ENCODE measurements around the gene LGR6. TPM values are rescaled to one million over a fixed set of nuclear protein-coding genes. Genes with fewer than 3 reads are reported as not detected.
"Not testable (repeated sequence)": the region's sequence is repeated elsewhere in the genome, so short reads cannot be mapped to it uniquely, and the experiment has no call there.

Gene LGR6
- total RNA-seq, 1 donor from 2014 or later = 4.1 TPM

DNA sequence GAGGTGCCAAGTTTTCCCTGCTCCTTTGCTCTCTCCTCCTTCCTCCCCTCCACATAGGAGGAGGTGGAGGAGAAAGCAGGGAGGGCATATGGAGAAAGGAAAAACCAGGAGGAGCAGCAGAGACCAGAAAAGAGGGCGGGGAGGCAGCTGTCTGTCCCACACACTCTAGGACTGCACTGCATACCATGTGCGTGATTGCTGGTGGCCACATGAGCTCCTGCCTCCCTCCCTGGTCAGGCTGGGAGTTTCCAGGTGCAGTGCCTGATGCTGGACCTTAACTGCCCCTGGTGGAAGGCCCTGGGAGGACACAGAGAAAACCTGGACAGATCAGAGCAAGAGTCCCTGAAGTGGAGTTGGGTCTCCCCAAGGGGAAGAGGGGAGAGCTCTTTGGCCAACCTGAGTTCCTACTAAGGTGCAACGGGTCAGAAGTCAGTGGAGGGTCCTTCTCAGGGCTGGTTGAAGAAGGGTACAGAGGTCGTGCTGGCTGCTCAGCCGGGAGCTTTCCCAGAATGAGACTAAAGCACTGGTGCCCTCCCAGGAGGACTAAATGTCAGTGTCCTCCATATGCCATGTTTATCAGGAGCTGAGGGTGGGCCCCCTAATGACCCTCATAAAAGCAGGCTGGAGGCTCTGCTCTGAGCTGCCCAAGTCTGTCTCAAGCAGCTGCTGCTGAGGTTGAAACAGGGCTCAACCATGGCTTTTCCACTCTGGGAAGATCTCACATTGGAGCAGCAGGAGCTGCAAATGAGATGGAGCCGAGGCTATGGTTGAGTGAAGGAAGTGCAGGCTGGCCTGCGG is 3.5 kb upstream of the LGR6 start:
- ATAC-seq = no peak
- intact Hi-C loops (cut with DNase I) = loop anchor here (2.0 kb wide), 1 partner anchor 529 kb away; no protein-coding TSS in a partner anchor
- DNase-seq (ENCODE audit: missing footprints) = no peak

DNA sequence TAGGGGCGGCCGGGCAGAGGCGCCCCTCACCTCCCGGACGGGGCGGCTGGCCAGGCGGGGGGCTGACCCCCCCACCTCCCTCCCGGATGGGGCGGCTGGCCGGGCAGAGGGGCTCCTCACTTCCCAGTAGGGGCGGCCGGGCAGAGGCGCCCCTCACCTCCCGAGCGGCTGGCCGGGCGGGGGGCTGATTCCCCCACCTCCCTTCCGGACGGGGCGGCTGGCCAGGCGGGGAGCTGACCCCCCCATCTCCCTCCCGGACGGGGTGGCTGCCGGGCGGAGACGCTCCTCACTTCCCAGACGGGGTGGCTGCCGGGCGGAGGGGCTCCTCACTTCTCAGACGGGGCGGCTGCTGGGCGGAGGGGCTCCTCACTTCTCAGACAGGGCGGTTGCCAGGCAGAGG is 2.2 kb upstream of the LGR6 start:
- DNase-seq (ENCODE audit: missing footprints); intact Hi-C loops (cut with DNase I); ATAC-seq: not testable (repeated sequence)

GRCh38 chr1:202192770-202193613 is 607 bp upstream of the LGR6 start:
- DNase-seq (ENCODE audit: missing footprints) = no peak
- peak; percentile 73 for ATAC-seq
- intact Hi-C loops (cut with DNase I) = loop anchor here (1.0 kb wide), 1 partner anchor 122 kb away; no protein-coding TSS in a partner anchor

DNA sequence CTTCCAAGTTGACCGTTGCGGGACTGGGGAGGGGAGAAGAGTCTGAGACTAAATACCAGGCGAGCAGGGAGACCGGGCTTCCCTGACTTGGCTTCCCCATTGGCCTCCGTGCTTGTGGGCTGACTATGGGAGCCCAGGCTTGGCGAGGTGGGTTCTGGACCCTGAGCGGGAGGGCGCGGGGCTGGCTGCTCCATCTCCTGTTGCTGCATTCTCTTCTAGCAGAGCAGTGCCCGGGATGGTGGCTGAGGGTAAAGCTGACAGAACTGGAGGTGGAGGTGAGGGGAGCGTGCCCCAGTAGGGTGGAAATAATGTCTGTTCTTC is 689 bp downstream of the LGR6 start:
- DNase-seq (ENCODE audit: missing footprints) (no peak), ATAC-seq (no peak)
- intact Hi-C loops (cut with DNase I) = no loop called here

- intact Hi-C loops (cut with DNase I) = no loop called here
- ATAC-seq (no peak), DNase-seq (ENCODE audit: missing footprints) (no peak)
Observed at GRCh38 chr1:202197653-202198365, 4.2 kb downstream of the LGR6 start.

- ATAC-seq = no peak
- DNase-seq (ENCODE audit: missing footprints) = no peak
- intact Hi-C loops (cut with DNase I) = no loop called here
Observed at GRCh38 chr1:202198366-202198724, 4.7 kb downstream of the LGR6 start.

GRCh38 chr1:202199040-202199889 is 5.7 kb downstream of the LGR6 start:
- intact Hi-C loops (cut with DNase I) = no loop called here
- DNase-seq (ENCODE audit: missing footprints) (no peak), ATAC-seq (no peak)

DNA sequence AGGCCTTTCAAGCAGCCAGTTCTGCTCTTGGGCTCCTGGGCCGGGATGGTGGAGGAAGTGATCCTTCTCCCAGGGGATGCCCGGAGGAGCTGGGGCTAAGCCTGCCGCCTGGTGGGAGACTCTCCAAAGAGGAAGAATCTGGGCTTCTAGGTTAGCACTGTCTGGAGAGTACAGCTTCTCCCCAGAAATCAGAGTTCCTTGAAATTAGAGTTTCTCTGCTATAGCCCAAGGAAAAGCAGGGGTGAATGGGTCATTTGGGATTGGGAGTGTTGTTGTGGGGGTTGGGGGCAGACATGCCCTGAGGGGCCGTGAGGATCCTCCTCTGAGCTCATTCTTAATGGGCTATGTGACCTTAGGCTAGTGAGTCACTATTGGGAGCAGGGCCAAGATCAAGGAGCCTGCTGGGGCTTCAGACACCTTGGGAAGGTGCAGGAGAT is 6.5 kb downstream of the LGR6 start:
- no peak for ATAC-seq
- DNase-seq (ENCODE audit: missing footprints) = no peak
- intact Hi-C loops (cut with DNase I) = no loop called here

GRCh38 chr1:202200669-202201068 is 7.1 kb downstream of the LGR6 start:
- ATAC-seq (peak; percentile 68), DNase-seq (ENCODE audit: missing footprints) (no peak)
- intact Hi-C loops (cut with DNase I) = no loop called here

DNA sequence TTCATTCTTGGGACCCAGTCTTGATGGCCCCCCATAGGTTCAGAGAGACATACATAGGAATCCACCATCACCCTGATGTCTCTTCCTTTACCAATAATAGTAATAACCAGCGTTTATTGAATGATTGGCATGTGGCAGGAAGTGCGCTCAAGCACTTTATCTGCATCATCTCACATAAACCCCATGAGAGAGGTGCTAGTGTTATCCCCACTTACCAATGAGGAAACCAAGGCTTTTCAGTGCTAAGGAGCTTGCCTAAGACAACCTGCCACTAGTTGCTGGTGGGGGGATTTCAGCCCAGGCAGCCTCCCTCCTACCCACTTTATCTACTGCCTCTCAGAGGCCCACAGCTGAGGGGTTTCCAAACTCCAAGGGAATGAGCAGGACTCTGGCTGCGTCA is 7.7 kb downstream of the LGR6 start:
- DNase-seq (ENCODE audit: missing footprints) = no peak
- ATAC-seq = no peak
- intact Hi-C loops (cut with DNase I) = no loop called here

GRCh38 chr1:202201971-202202370 is 8.4 kb downstream of the LGR6 start:
- intact Hi-C loops (cut with DNase I) = no loop called here
- ATAC-seq = no peak
- no peak for DNase-seq (ENCODE audit: missing footprints)

DNA sequence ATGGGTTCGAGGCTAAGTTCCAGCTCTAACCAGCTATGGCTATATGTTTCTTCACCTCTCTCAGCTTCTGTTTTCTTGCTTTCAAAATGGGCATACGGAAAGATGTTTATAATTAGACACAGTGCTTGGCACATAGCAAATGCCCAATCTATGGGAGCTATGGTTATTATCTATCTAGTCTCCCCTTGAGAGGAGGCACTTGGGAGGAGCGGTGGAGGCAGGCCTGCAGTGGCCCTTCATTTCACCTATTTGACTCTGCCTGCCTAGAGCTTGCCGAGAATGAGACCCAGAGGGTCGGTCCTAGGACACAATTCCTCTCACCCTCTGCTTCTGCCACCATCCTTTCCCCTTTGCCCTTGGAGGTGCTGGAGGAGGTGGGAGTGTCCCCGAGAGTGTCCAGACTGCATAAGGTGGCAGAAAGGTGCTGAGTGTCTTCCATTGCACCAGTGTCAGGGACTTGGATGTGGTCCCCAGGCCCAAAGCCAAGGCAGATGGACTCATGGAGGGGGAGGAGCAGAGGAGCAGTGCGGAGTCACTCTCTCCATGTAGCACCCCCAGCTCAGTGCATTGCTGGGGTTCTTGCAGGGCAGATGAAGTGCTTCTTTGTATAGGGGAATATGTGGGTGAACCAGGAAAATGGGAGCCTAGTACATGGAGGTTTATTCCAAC is 9.0 kb downstream of the LGR6 start:
- intact Hi-C loops (cut with DNase I) = no loop called here
- DNase-seq (ENCODE audit: missing footprints) (no peak), ATAC-seq (peak; percentile 61)

GRCh38 chr1:202203238-202204039 is 9.8 kb downstream of the LGR6 start:
- DNase-seq (ENCODE audit: missing footprints) (no peak), ATAC-seq (no peak)
- intact Hi-C loops (cut with DNase I) = no loop called here

DNA sequence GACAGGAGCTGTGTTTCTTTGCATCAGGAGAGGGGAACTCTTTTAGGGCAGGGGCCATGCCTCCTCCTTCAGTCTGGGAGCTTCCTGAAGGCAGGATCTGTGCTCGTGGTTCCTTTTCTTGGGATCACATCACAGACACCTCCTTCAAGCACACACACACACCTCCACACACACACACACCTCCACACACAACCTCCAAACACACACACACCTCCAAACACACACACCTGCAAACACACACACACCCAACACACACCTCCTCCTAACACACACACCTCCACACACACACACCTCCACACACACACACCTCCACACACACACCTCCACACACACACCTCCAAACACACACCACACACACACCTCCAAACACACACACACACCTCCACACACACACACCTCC is 10.5 kb downstream of the LGR6 start:
- DNase-seq (ENCODE audit: missing footprints) (no peak), ATAC-seq (no peak)
- intact Hi-C loops (cut with DNase I) = no loop called here

DNA sequence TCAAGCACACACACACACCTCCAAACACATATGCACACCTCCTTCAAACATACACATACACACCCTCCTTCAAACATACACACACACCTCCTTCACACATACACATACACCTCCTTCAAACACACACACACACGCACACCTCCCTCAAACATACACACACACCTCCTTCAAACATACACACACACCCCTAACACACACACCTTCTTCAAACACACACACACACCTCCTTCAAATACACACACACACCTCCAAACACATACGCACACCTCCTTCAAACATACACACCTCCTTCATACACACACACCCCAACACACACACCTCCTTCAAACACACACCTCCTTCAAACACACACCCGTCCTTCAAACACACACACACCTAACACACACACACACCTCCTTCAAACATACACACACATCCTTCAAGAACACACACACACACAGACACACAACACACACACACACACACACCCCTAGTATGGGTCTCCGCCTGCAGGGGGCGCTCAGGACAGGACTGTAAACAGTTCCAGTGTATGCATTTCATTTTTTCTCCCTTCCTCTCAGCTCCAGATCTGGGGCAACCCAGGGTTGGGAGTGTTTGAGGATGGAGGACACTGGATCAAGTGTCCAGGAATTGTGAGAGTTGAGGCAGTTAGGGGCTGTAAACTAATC is 12.1 kb downstream of the LGR6 start:
- intact Hi-C loops (cut with DNase I) = no loop called here

DNA sequence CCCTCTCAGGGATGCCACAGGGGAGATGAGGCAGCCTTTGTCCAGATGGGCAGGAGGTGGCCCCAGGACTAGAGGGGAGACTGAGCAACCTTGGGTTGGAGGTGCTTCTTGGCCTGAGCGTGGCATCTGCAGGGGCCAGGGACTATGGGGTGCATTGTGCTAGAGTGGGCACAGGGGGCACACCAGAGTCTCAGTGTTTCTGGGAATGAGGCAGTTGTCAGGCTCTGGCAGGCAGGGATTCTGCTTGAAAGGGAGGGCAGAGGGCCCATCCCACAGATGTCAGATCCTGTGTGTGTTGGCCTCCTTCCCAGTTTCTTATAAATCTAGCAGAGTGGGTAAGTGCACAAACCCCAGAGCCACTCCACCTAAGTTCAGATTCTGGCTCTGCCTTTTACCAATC is 13.7 kb downstream of the LGR6 start:
- intact Hi-C loops (cut with DNase I) = no loop called here
- DNase-seq (ENCODE audit: missing footprints) (no peak), ATAC-seq (no peak)

More for the DNA sequence above, 12.1 kb downstream of the LGR6 start:
- ATAC-seq = no peak
- no peak for DNase-seq (ENCODE audit: missing footprints)

DNA sequence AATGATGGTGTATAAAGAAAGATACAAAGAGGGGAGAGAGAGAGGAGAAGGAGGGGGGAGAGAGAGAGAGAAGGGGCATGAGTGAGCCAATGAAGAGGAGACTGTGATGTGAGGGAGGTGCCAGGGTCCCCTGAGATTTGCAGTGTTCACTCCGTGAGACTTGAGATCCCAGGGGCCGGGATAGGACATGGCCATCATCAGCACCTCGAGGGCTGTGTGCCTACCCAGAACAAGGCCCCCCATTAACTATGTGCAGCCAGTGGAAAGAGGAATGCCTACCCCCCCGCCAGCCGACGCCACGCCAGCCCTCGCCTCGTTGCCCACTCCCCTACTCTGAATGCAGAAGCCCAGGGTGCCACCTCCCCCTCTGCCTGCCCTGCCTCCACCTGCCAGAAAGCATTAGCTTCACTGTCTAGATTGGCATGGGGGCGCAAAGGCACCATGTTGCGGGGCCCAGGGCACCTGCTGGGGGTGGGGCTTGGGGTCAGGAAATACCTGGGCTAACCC is 14.8 kb downstream of the LGR6 start:
- DNase-seq (ENCODE audit: missing footprints) = no peak
- no peak for ATAC-seq
- intact Hi-C loops (cut with DNase I) = no loop called here
